Colonic mucosa (tissue), 4 donors: Measurements from ENCODE around the gene FRK. TPM values are rescaled to one million over a fixed set of nuclear protein-coding genes. Genes with fewer than 3 reads are reported as not detected.

ENCODE experiments used
- DNase-seq: peaks from one replicate; pipeline ENCODE4 v3.0.0-alpha.2; 2020
- H3K27ac ChIP-seq: fragments of 200-600 bp; one replicate; pipeline ENCODE4 v1.8.0; 2021
- H3K27me3 ChIP-seq: fragments of 200-600 bp; one replicate; pipeline ENCODE4 v1.8.0; 2021
- H3K36me3 ChIP-seq: fragments of 200-600 bp; one replicate; pipeline ENCODE4 v1.8.0; 2021
- H3K4me1 ChIP-seq: fragments of 200-600 bp; one replicate; pipeline ENCODE4 v1.8.0; 2021; ENCODE audit warnings: mild to moderate bottlenecking
- H3K4me3 ChIP-seq: fragments of 200-600 bp; one replicate; pipeline ENCODE4 v1.8.0; 2021
- H3K9ac ChIP-seq, 2 donors: one replicate each; pipeline ENCODE4 v1.7.0; 2013; ENCODE audit warnings: control low read depth in 2 of 2, low read depth in 2 of 2, low read length in 2 of 2
- H3K9me3 ChIP-seq: fragments of 200-600 bp; one replicate; pipeline ENCODE4 v1.8.0; 2021
- intact Hi-C: fragments of 100-400 bp; cut with DNase I; formaldehyde crosslinking; loops from one replicate; pipeline ENCODE4 v1.14.1; 2022
- total RNA-seq, 2 donors: library from RNA; stranded (reverse); fragmentation: NEBNext Ultra II Directional in 1 of 2; extraction: Animal tissue kit (Norgen Biotek cat#: 25700) in 1 of 2; gene quantifications; one replicate each; pipeline ENCODE4 v1.2.1, GENCODE V29; 2021
- TF ChIP-seq, protein P1 (sequence below): fragments of 200-600 bp; IDR thresholded peaks from one replicate; pipeline ENCODE4 v1.8.0; 2022; ENCODE audit warnings: antibody characterized with exemption, mild to moderate bottlenecking
- donor health status: healthy.
- donor health status: DM: no; HTN: no; CAD: no.
- donor health status: DM: no; HTN: no; CAD: no.

The FRK gene, protein sequence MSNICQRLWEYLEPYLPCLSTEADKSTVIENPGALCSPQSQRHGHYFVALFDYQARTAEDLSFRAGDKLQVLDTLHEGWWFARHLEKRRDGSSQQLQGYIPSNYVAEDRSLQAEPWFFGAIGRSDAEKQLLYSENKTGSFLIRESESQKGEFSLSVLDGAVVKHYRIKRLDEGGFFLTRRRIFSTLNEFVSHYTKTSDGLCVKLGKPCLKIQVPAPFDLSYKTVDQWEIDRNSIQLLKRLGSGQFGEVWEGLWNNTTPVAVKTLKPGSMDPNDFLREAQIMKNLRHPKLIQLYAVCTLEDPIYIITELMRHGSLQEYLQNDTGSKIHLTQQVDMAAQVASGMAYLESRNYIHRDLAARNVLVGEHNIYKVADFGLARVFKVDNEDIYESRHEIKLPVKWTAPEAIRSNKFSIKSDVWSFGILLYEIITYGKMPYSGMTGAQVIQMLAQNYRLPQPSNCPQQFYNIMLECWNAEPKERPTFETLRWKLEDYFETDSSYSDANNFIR
- total RNA-seq = 10 to 100 TPM; 25.9 to 27.1 TPM

DNA sequence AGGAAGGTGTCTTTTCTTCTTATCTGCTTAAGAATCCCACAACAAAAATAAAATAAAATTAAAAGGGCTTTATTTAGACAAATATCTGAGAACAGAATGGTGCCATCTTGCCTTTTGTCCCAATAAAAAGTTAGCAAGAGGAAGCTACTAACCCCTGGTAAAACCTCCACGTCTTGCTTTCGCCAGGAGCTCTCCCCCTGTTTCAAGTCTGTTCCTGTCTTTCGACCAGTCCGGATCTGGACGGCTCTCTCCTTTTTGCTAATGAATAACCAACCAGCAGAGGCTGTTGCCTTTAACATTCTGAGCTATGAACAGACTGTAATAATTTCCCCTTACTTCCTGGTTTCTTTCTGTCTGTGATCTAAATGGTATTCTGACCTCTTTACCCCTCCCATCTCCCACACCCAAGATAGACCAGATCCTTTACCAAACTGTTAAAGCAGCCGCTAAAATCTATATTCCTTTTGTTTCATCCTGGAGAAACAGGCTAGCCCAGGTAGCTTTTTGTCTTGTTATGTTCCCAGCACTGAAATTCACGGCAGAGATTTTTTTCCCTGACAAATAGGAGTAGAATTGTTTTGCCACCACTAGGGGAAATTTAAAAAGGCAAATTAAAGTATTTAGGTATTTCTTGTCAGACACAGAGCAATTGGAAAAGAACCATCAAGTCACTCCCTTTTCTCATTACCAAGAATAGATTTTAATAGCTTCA, at the start of gene FRK:
TSS of gene FRK (minus strand) at position 320 of the 712 bp plus-strand sequence. CDS start 580 bp downstream, outside the sequence.
- H3K4me1 ChIP-seq = no peaks in the 10 kb centered on the region
- no peaks in the 10 kb centered on the region for H3K36me3 ChIP-seq
- intact Hi-C loops = no loop called here
- peak within 1 kb of the TSS; percentile 89 for H3K27ac ChIP-seq
- DNase-seq = peak; percentile 86
- H3K9ac ChIP-seq = peak within 1 kb of the TSS; percentile 28 to 94
- H3K4me3 ChIP-seq = peak within 1 kb of the TSS; percentile 39
- H3K9me3 ChIP-seq = no peaks in the 10 kb centered on the region
- H3K27me3 ChIP-seq = no peaks in the 10 kb centered on the region
- TF ChIP-seq, protein P1, sequence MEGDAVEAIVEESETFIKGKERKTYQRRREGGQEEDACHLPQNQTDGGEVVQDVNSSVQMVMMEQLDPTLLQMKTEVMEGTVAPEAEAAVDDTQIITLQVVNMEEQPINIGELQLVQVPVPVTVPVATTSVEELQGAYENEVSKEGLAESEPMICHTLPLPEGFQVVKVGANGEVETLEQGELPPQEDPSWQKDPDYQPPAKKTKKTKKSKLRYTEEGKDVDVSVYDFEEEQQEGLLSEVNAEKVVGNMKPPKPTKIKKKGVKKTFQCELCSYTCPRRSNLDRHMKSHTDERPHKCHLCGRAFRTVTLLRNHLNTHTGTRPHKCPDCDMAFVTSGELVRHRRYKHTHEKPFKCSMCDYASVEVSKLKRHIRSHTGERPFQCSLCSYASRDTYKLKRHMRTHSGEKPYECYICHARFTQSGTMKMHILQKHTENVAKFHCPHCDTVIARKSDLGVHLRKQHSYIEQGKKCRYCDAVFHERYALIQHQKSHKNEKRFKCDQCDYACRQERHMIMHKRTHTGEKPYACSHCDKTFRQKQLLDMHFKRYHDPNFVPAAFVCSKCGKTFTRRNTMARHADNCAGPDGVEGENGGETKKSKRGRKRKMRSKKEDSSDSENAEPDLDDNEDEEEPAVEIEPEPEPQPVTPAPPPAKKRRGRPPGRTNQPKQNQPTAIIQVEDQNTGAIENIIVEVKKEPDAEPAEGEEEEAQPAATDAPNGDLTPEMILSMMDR = no peak

DNA sequence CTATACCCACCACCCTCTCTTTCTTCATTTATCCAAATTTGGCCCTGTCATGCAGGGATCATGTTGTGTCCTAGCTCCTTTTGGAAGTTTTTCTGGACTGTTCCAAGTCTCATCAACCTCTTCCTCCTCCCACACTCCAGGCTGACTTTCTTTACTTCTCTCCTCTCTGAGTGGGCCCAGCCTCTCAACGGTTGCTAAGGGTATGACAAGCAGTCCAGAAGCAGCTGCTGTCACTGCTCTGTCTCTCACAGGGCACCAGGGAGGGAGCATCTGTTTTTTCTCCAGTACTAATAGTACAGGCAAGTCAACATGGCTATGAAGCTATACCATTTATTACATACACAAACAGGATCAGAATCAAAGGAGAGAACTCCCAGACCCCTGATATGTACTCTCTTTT, 48.1 kb upstream of the FRK start:
- Histone ChIP-seq H3K9me3 (no peaks in the 10 kb centered on the region), H3K27me3 (no peaks in the 10 kb centered on the region), H3K9ac (no peak overlapping the region), H3K36me3 (no peaks in the 10 kb centered on the region), H3K4me3 (no peak overlapping the region), H3K4me1 (no peaks in the 10 kb centered on the region), H3K27ac (no peak overlapping the region)
- intact Hi-C loops = no loop called here
- no peak for DNase-seq
- TF ChIP-seq, protein P1 = no peak

DNA sequence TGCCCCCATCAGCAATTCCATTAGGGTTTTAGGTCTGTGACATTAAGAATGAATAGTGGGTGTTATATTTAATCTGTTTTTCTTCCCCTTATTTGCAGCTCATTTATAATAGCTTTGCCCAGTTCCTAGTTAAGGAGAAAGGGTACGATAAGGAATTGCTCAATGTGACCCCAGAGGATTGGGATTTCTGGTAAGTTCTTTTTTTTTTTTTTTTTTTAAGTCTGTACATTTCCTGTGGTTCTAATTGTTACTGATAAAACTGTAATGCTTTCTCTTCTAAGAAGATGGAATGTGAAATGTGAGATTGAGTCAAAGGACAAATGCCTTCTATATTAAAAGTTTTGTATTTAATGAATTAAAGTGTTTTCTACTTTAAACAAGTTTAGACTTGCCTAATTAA, 45.5 kb upstream of the FRK start:
- H3K9ac ChIP-seq = no peak overlapping the region
- H3K27ac ChIP-seq = no peak overlapping the region
- intact Hi-C loops = no loop called here
- peaks cover 7% of the 10 kb centered on the region for H3K4me1 ChIP-seq
- no peak overlapping the region for H3K4me3 ChIP-seq
- no peaks in the 10 kb centered on the region for H3K27me3 ChIP-seq
- DNase-seq = no peak
- TF ChIP-seq, protein P1 = no peak
- no peaks in the 10 kb centered on the region for H3K36me3 ChIP-seq
- no peaks in the 10 kb centered on the region for H3K9me3 ChIP-seq

DNA sequence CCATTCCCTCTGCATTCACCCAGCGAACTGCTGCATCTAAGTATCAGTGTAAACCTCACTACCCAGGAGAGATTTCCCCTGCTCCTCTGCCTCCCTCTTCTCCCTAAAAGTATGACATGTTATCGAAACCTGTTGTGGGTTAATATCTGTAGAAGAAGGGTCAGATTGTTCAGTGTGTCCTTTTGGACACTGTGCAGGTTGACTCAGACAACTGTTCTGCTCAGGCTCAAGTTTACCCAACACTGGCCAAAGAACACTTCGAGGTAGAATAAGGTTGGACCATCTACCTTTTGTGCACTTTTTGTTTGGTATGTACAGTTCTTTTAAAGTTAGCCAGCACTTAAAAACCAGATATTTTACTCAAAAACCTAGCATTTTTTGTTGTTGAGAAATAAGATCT, 44.6 kb upstream of the FRK start:
- H3K27ac ChIP-seq = no peak overlapping the region

DNA sequence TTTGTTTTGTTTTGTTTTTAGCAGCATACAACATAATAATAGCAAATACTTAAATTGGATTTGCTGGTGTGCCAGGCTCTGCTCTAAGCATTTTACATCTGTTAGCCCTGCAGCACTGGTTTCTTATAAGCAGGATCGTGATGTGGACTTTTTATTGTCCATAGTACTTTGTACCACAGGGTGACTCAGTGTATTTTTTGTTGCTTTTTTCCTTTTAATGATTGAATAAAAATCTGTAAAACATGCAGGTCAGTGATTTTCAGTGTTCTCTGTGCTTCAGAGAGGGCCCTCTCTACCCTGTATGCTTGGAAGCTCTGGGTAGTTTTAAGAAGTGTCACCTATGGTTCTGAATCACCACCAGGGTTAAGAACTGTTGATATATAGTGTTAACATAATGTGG, 43.9 kb upstream of the FRK start:
- no peak overlapping the region for H3K27ac ChIP-seq
- H3K4me3 ChIP-seq = no peak overlapping the region
- intact Hi-C loops = no loop called here
- H3K9me3 ChIP-seq = no peaks in the 10 kb centered on the region
- no peaks in the 10 kb centered on the region for H3K27me3 ChIP-seq
- no peak overlapping the region for H3K9ac ChIP-seq
- peaks cover 7% of the 10 kb centered on the region for H3K4me1 ChIP-seq
- no peak for DNase-seq
- TF ChIP-seq, protein P1 = no peak
- no peaks in the 10 kb centered on the region for H3K36me3 ChIP-seq

More for the DNA sequence above, 44.6 kb upstream of the FRK start:
- H3K4me1 ChIP-seq = peaks cover 7% of the 10 kb centered on the region
- no peak overlapping the region for H3K9ac ChIP-seq
- intact Hi-C loops = no loop called here
- no peak for DNase-seq
- no peaks in the 10 kb centered on the region for H3K27me3 ChIP-seq
- H3K9me3 ChIP-seq = no peaks in the 10 kb centered on the region
- no peak overlapping the region for H3K4me3 ChIP-seq
- TF ChIP-seq, protein P1 = no peak
- H3K36me3 ChIP-seq = no peaks in the 10 kb centered on the region
